Gastrocnemius medialis (tissue), 4 donors: ENCODE results near the gene CAP1.

Experiments
- POLR2A ChIP-seq, 2 donors: fragments of 450-650 bp; IDR thresholded peaks; one replicate each; pipeline ENCODE4 v1.6.1; 2017; ENCODE audit warnings: antibody characterized with exemption in 2 of 2, mild to moderate bottlenecking in 2 of 2, moderate library complexity in 2 of 2
- TF ChIP-seq, protein P1 (sequence below), 5 experiments: fragments of 450-650 bp in 3 of 5; fragments of 200-600 bp in 2 of 5; sonication (generic) in 2 of 5; IDR thresholded peaks in 4 of 5; conservative IDR thresholded peaks in 1 of 5; 1 replicate in 4 of 5; 2 replicates in 1 of 5; pipeline ENCODE4 v1.5.1; 2016 to 2019; ENCODE audit warnings: antibody characterized with exemption in 5 of 5, mild to moderate bottlenecking in 3 of 5, moderate library complexity in 3 of 5

DNA sequence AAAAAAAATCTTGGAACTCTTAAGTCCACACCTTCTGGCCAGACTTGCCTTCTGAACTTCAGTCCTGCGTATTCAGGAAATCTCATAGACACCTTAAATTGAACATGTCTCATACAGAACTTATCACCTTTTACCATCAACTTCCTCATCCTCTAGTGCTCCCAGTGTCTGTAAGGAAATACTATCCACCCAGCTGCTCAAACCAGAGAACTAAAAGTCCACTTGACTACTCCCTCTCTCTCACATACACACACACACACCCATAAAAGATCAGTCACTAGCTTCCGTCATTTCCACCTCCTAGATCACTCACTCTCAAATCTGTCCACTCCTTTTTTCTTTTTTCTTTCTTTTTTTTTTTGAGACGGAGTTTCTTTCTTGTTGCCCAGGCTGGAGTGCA is 10.9 kb upstream of the CAP1 start:
- TF ChIP-seq, protein P1, sequence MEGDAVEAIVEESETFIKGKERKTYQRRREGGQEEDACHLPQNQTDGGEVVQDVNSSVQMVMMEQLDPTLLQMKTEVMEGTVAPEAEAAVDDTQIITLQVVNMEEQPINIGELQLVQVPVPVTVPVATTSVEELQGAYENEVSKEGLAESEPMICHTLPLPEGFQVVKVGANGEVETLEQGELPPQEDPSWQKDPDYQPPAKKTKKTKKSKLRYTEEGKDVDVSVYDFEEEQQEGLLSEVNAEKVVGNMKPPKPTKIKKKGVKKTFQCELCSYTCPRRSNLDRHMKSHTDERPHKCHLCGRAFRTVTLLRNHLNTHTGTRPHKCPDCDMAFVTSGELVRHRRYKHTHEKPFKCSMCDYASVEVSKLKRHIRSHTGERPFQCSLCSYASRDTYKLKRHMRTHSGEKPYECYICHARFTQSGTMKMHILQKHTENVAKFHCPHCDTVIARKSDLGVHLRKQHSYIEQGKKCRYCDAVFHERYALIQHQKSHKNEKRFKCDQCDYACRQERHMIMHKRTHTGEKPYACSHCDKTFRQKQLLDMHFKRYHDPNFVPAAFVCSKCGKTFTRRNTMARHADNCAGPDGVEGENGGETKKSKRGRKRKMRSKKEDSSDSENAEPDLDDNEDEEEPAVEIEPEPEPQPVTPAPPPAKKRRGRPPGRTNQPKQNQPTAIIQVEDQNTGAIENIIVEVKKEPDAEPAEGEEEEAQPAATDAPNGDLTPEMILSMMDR (IDR thresholded peaks at IDR 0.05 in 4 of 5, conservative IDR thresholded peaks at IDR 0.05 in 1 of 5), result no peak
- no peak for TF ChIP-seq POLR2A (IDR thresholded peaks at IDR 0.05)
